SU-DHL-6 (cell line): ENCODE data around the gene P3H3.

Experiments used
- H2AFZ ChIP-seq: fragments of 200-600 bp; sonication (generic); 2 replicates; pipeline ENCODE4 v1.6.1; 2014; ENCODE audit warnings: low read depth, mild to moderate bottlenecking, moderate library complexity, mixed read lengths, antibody characterized with exemption, low read length; ENCODE audit not compliant: severe bottlenecking
- H3F3A ChIP-seq: fragments of 200-600 bp; shearing (Covaris generic); 2 replicates; pipeline ENCODE4 v1.6.0; 2016; ENCODE audit warnings: antibody characterized with exemption, mild to moderate bottlenecking; ENCODE audit not compliant: insufficient read depth
- H3K27ac ChIP-seq: fragments of 200-600 bp; sonication (generic); 2 replicates; pipeline ENCODE4 v1.5.1; 2016; ENCODE audit warnings: low read depth, mild to moderate bottlenecking, low read length, moderate library complexity, mixed read lengths
- H3K27me3 ChIP-seq: fragments of 200-600 bp; sonication (generic), shearing (Covaris generic); 2 replicates; pipeline ENCODE4 v1.6.0; 2014; ENCODE audit warnings: mild to moderate bottlenecking, low read length
- H3K36me3 ChIP-seq: fragments of 200-600 bp; sonication (generic); 2 replicates; pipeline ENCODE4 v1.6.1; 2014; ENCODE audit warnings: mild to moderate bottlenecking, low read length, mixed read lengths
- H3K4me2 ChIP-seq: fragments of 300-600, 200-600 bp; shearing (Covaris generic), sonication (generic); 2 replicates; pipeline ENCODE4 v1.6.0; 2014; ENCODE audit warnings: low read length, low read depth, mild to moderate bottlenecking; ENCODE audit not compliant: poor library complexity, severe bottlenecking
- H3K4me3 ChIP-seq: fragments of 200-600 bp; sonication (generic); 2 replicates; pipeline ENCODE4 v1.5.1; 2014; ENCODE audit warnings: antibody characterized with exemption, low read length, mild to moderate bottlenecking, mixed read lengths; ENCODE audit not compliant: insufficient read depth, poor library complexity, severe bottlenecking
- H3K79me2 ChIP-seq: fragments of 200-600 bp; sonication (generic); 2 replicates; pipeline ENCODE4 v1.6.1; 2014; ENCODE audit warnings: mild to moderate bottlenecking, low read length, moderate library complexity; ENCODE audit not compliant: insufficient read depth
- H3K9ac ChIP-seq: fragments of 200-600 bp; sonication (generic); 2 replicates; pipeline ENCODE4 v1.7.0; 2014; ENCODE audit warnings: mild to moderate bottlenecking, low read length
- H3K9me2 ChIP-seq: fragments of 200-600 bp; sonication (generic); replicated peaks from 2 replicates; pipeline ENCODE4 v1.6.1; 2014; ENCODE audit warnings: low read length; ENCODE audit not compliant: insufficient read depth
- H3K9me3 ChIP-seq: fragments of 200-600 bp; sonication (generic); 2 replicates; pipeline ENCODE4 v1.6.1; 2014; ENCODE audit warnings: low read length, mixed read lengths; ENCODE audit not compliant: insufficient read depth
- H4K20me1 ChIP-seq: fragments of 200-600 bp; sonication (generic); 2 replicates; pipeline ENCODE4 v1.6.1; 2014; ENCODE audit warnings: low read depth, mild to moderate bottlenecking, antibody characterized with exemption, low read length, moderate library complexity, mixed read lengths
- CTCF ChIP-seq: fragments of 200-600 bp; sonication (generic); IDR thresholded peaks from one replicate; pipeline ENCODE4 v1.5.1; 2017; ENCODE audit warnings: antibody characterized with exemption, mild to moderate bottlenecking, low read length, moderate library complexity; ENCODE audit not compliant: insufficient read depth, poor library complexity, severe bottlenecking
- EZH2phosphoT487 ChIP-seq: fragments of 200-600 bp; sonication (generic), shearing (Covaris generic); conservative IDR thresholded peaks from 2 replicates; pipeline ENCODE4 v1.6.1; 2018; ENCODE audit warnings: mild to moderate bottlenecking, antibody characterized with exemption, low read length, moderate library complexity, mixed read lengths

The P3H3 gene

GRCh38 chr12:6783828-6784227 is 44.4 kb upstream of the P3H3 start:
- Histone ChIP-seq H3K4me2 (no peak overlapping the region), H3F3A (no peaks in the 10 kb centered on the region), H3K36me3 (no peaks in the 10 kb centered on the region), H3K9ac (no peak overlapping the region), H3K27me3 (no peaks in the 10 kb centered on the region), H3K9me2 (no peaks in the 10 kb centered on the region), H3K27ac (no peak overlapping the region), H3K4me3 (no peak overlapping the region), H4K20me1 (no peaks in the 10 kb centered on the region), H3K9me3 (no peaks in the 10 kb centered on the region), H3K79me2 (no peaks in the 10 kb centered on the region), H2AFZ (no peak overlapping the region)
- TF ChIP-seq CTCF: no peak
- TF ChIP-seq EZH2phosphoT487: no peak

GRCh38 chr12:6784296-6784695 is 43.9 kb upstream of the P3H3 start:
- Histone ChIP-seq H4K20me1 (no peaks in the 10 kb centered on the region), H3K79me2 (no peaks in the 10 kb centered on the region), H3F3A (no peaks in the 10 kb centered on the region), H3K4me3 (no peak overlapping the region), H3K4me2 (no peak overlapping the region), H3K9ac (no peak overlapping the region), H3K9me2 (no peaks in the 10 kb centered on the region), H3K36me3 (no peaks in the 10 kb centered on the region), H3K9me3 (no peaks in the 10 kb centered on the region), H3K27ac (no peak overlapping the region), H3K27me3 (no peaks in the 10 kb centered on the region), H2AFZ (no peak overlapping the region)
- no peak for TF ChIP-seq CTCF
- no peak for TF ChIP-seq EZH2phosphoT487

- H3K27me3 ChIP-seq: no peaks in the 10 kb centered on the region
- no peak overlapping the region for H3K9ac ChIP-seq
- H3K4me3 ChIP-seq: no peak overlapping the region
- H3K9me3 ChIP-seq: no peaks in the 10 kb centered on the region
- no peaks in the 10 kb centered on the region for H3F3A ChIP-seq
- H3K36me3 ChIP-seq: no peaks in the 10 kb centered on the region
- no peaks in the 10 kb centered on the region for H3K79me2 ChIP-seq
- TF ChIP-seq CTCF (no peak), EZH2phosphoT487 (no peak)
- H2AFZ ChIP-seq: no peak overlapping the region
- no peak overlapping the region for H3K4me2 ChIP-seq
- no peaks in the 10 kb centered on the region for H3K9me2 ChIP-seq
- no peak overlapping the region for H3K27ac ChIP-seq
- no peaks in the 10 kb centered on the region for H4K20me1 ChIP-seq
Observed at GRCh38 chr12:6784761-6785160, 43.4 kb upstream of the P3H3 start.
